Measurements from ENCODE around the gene LRTM1. TPM values are rescaled to one million over a fixed set of nuclear protein-coding genes. Genes with fewer than 3 reads are reported as not detected.

LRTM1 gene
- not detected for total RNA-seq

- in situ Hi-C loops (cut with MboI; ENCODE audit: low pct_ligation_motif_present in 1 of 4, low pct_unique_long_range_greater_than_20kb in 1 of 4, low sequenced_read_pairs in 3 of 4), result no loop called here
- no peak for TF ChIP-seq POLR2A (IDR thresholded peaks at IDR 0.05)
- Histone ChIP-seq H3K36me3 (no peaks in the 10 kb centered on the region), H3K9me3 (no peaks in the 10 kb centered on the region), H3K4me1 (no peaks in the 10 kb centered on the region), H3K4me3 (no peak within 1 kb of the TSS), H3K27me3 (no peaks in the 10 kb centered on the region), H3K27ac (no peak within 1 kb of the TSS)
- whole genome bisulfite sequencing, 2 donors (ENCODE audit: low coverage in 1 of 2), result 17 to 67% methylated on average over 1 to 14 of the region's 14 CpGs
- no peak for DNase-seq
- intact Hi-C loops (cut with DNase I; ENCODE audit: low total_unique reads), result no loop called here
These were observed at the start of gene LRTM1 for GRCh38 chr3:54928046-54928770. TSS of gene LRTM1 (minus strand) at chr3:54928059. CDS start at chr3:54927911, 148 bp downstream.

- H3K4me3 ChIP-seq, result no peak overlapping the region
- H3K27me3 ChIP-seq, result no peaks in the 10 kb centered on the region
- H3K4me1 ChIP-seq, result no peaks in the 10 kb centered on the region
- in situ Hi-C loops (cut with MboI; ENCODE audit: low pct_ligation_motif_present in 1 of 4, low pct_unique_long_range_greater_than_20kb in 1 of 4, low sequenced_read_pairs in 3 of 4) (no loop called here), intact Hi-C loops (cut with DNase I; ENCODE audit: low total_unique reads) (no loop called here)
- no peaks in the 10 kb centered on the region for H3K36me3 ChIP-seq
- WGBS, 2 donors (ENCODE audit: low coverage in 1 of 2), result 100% methylated on average over 1 of the region's 1 CpG
- DNase-seq, result no peak
- no peaks in the 10 kb centered on the region for H3K9me3 ChIP-seq
- no peak for TF ChIP-seq CTCF (IDR thresholded peaks at IDR 0.05)
- no peak for TF ChIP-seq POLR2A (IDR thresholded peaks at IDR 0.05)
- no peak for TF ChIP-seq EP300 (IDR thresholded peaks at IDR 0.05; ENCODE audit: low read depth)
- no peak for TF ChIP-seq POLR2AphosphoS5 (IDR thresholded peaks at IDR 0.05)
- no peak overlapping the region for H3K27ac ChIP-seq
These were observed 49.6 kb upstream of the LRTM1 start for GRCh38 chr3:54977439-54977838.

- in situ Hi-C loops (cut with MboI; ENCODE audit: low pct_ligation_motif_present in 1 of 4, low pct_unique_long_range_greater_than_20kb in 1 of 4, low sequenced_read_pairs in 3 of 4) (no loop called here), intact Hi-C loops (cut with DNase I; ENCODE audit: low total_unique reads) (no loop called here)
- Histone ChIP-seq H3K27ac (no peak overlapping the region), H3K9me3 (no peaks in the 10 kb centered on the region), H3K36me3 (no peaks in the 10 kb centered on the region), H3K27me3 (no peaks in the 10 kb centered on the region), H3K4me3 (no peak overlapping the region), H3K4me1 (peaks cover 0 to 15% (median 2%) of the 10 kb centered on the region in 4 donors)
- DNase-seq, result no peak
- WGBS, 2 donors (ENCODE audit: low coverage in 1 of 2), result 40 to 51% methylated on average over 1 of the region's 1 CpG
- TF ChIP-seq EP300 (IDR thresholded peaks at IDR 0.05; ENCODE audit: low read depth) (no peak), POLR2A (IDR thresholded peaks at IDR 0.05) (no peak), POLR2AphosphoS5 (IDR thresholded peaks at IDR 0.05) (no peak), CTCF (IDR thresholded peaks at IDR 0.05) (no peak)
These were observed 43.0 kb upstream of the LRTM1 start for GRCh38 chr3:54970895-54971294.

GRCh38 chr3:54969652-54970051 lies 41.8 kb upstream of the LRTM1 start:
- H3K4me1 ChIP-seq, result peaks cover 0 to 15% (median 2%) of the 10 kb centered on the region in 4 donors
- H3K9me3 ChIP-seq, result no peaks in the 10 kb centered on the region
- H3K36me3 ChIP-seq, result no peaks in the 10 kb centered on the region
- no peak for TF ChIP-seq EP300 (IDR thresholded peaks at IDR 0.05; ENCODE audit: low read depth)
- no peak for TF ChIP-seq POLR2A (IDR thresholded peaks at IDR 0.05)
- TF ChIP-seq CTCF (IDR thresholded peaks at IDR 0.05), result no peak
- no peak for TF ChIP-seq POLR2AphosphoS5 (IDR thresholded peaks at IDR 0.05)
- no peak for DNase-seq
- no peaks in the 10 kb centered on the region for H3K27me3 ChIP-seq
- H3K4me3 ChIP-seq, result no peak overlapping the region
- intact Hi-C loops (cut with DNase I; ENCODE audit: low total_unique reads) (no loop called here), in situ Hi-C loops (cut with MboI; ENCODE audit: low pct_ligation_motif_present in 1 of 4, low pct_unique_long_range_greater_than_20kb in 1 of 4, low sequenced_read_pairs in 3 of 4) (no loop called here)
- no peak overlapping the region for H3K27ac ChIP-seq
- 51 to 67% methylated on average over 3 of the region's 3 CpGs for WGBS, 2 donors (ENCODE audit: low coverage in 1 of 2)
